NCI-H526 (cell line): Measurements from ENCODE around the gene ABCB11.
"Not testable (repeated sequence)": the region's sequence is repeated elsewhere in the genome, so short reads cannot be mapped to it uniquely, and the experiment has no call there.

Experiments used
- DNase-seq, 2 experiments: peaks; one replicate each; lab custom pipeline; 2025; lab: John Stamatoyannopoulos, UW

Gene ABCB11

GRCh38 chr2:169042856-169043255, 11.7 kb upstream of the ABCB11 start:
- no peak for DNase-seq

- DNase-seq: no peak
Observed at GRCh38 chr2:169041594-169041993, 10.5 kb upstream of the ABCB11 start.

GRCh38 chr2:169039702-169040101, 8.6 kb upstream of the ABCB11 start:
- DNase-seq: no peak

- DNase-seq: no peak
Observed at GRCh38 chr2:169038338-169038757, 7.2 kb upstream of the ABCB11 start.

- DNase-seq: no peak
Observed at GRCh38 chr2:169036736-169037440, 5.8 kb upstream of the ABCB11 start.

GRCh38 chr2:169035887-169036286, 4.8 kb upstream of the ABCB11 start:
- no peak for DNase-seq

GRCh38 chr2:169034984-169035544, 3.9 kb upstream of the ABCB11 start:
- no peak for DNase-seq

GRCh38 chr2:169034256-169034655, 3.1 kb upstream of the ABCB11 start:
- DNase-seq: no peak

- DNase-seq: no peak
Observed at GRCh38 chr2:169029341-169029740, 1.8 kb downstream of the ABCB11 start.

GRCh38 chr2:169027234-169027633, 3.9 kb downstream of the ABCB11 start:
- no peak for DNase-seq

GRCh38 chr2:169026056-169026455, 5.1 kb downstream of the ABCB11 start:
- no peak for DNase-seq

- no peak for DNase-seq
Observed at GRCh38 chr2:169023161-169023560, 8.0 kb downstream of the ABCB11 start.

GRCh38 chr2:169018390-169018789, 12.7 kb downstream of the ABCB11 start:
- no peak for DNase-seq

GRCh38 chr2:169015943-169016342, 15.2 kb downstream of the ABCB11 start:
- no peak for DNase-seq

GRCh38 chr2:169014780-169015179, 16.3 kb downstream of the ABCB11 start:
- no peak for DNase-seq

- DNase-seq: no peak
Observed at GRCh38 chr2:169013628-169014026, 17.5 kb downstream of the ABCB11 start.

GRCh38 chr2:169012812-169013627, 18.1 kb downstream of the ABCB11 start:
- no peak for DNase-seq

GRCh38 chr2:169012191-169012792, 18.8 kb downstream of the ABCB11 start:
- not testable (repeated sequence) for DNase-seq

GRCh38 chr2:169011698-169012097, 19.4 kb downstream of the ABCB11 start:
- DNase-seq: no peak

GRCh38 chr2:169010633-169011460, 20.3 kb downstream of the ABCB11 start:
- DNase-seq: no peak

- DNase-seq: no peak
Observed at GRCh38 chr2:169009865-169010579, 21.1 kb downstream of the ABCB11 start.
